OCI-LY7 (cell line): ENCODE measurements around the gene GOLGA6L10. TPM values are rescaled to one million over a fixed set of nuclear protein-coding genes. Genes with fewer than 3 reads are reported as not detected.
"Not testable (repeated sequence)": the region's sequence is repeated elsewhere in the genome, so short reads cannot be mapped to it uniquely, and the experiment has no call there.

ENCODE experiments used
- BruUV-seq: library from RNA; stranded (reverse); fragments of 400-500 nt; replicated peaks from 2 replicates; lab custom pipeline; 2021; lab: Mats Ljungman, UMichigan
- CTCF ChIA-PET: fragments of 300-600 bp; sonication (Branson Sonifier 250); formaldehyde crosslinking; loops from one replicate; lab custom pipeline; 2022; ENCODE audit warnings: antibody characterized with exemption; ENCODE audit not compliant: unreplicated experiment; lab: Charles Lee
- POLR2A ChIA-PET: fragments of 300-600 bp; sonication (Branson Sonifier 250); formaldehyde crosslinking; loops from one replicate; lab custom pipeline; 2022; ENCODE audit warnings: antibody characterized with exemption; lab: Charles Lee
- DNase-seq: peaks from one replicate; pipeline ENCODE4 v3.0.0-alpha.2; 2015; ENCODE audit warnings: low spot score
- H2AFZ ChIP-seq: fragments of 200-600 bp; sonication (generic), shearing (Covaris generic); 2 replicates; pipeline ENCODE4 v1.6.1; 2014; ENCODE audit warnings: mild to moderate bottlenecking, antibody characterized with exemption, low read length, moderate library complexity
- H3K27ac ChIP-seq: fragments of 200-600 bp; sonication (generic); 2 replicates; pipeline ENCODE4 v1.5.1; 2014; ENCODE audit warnings: mixed run types, low read depth, mild to moderate bottlenecking, moderate library complexity, low read length, inconsistent platforms; ENCODE audit not compliant: poor library complexity, severe bottlenecking
- H3K36me3 ChIP-seq: fragments of 200-600 bp; sonication (generic); 2 replicates; pipeline ENCODE4 v1.6.1; 2014; ENCODE audit warnings: mild to moderate bottlenecking, antibody characterized with exemption, low read length, moderate library complexity, mixed read lengths; ENCODE audit not compliant: insufficient read depth
- H3K4me1 ChIP-seq: fragments of 200-600 bp; sonication (generic); 2 replicates; pipeline ENCODE4 v1.5.1; 2014; ENCODE audit warnings: mild to moderate bottlenecking, low read length; ENCODE audit not compliant: insufficient read depth, poor library complexity, severe bottlenecking
- H3K4me2 ChIP-seq: fragments of 200-600 bp; sonication (generic); 2 replicates; pipeline ENCODE4 v1.6.1; 2014; ENCODE audit warnings: mild to moderate bottlenecking, low read length
- H3K4me3 ChIP-seq: fragments of 200-600 bp; sonication (generic); 2 replicates; pipeline ENCODE4 v1.5.1; 2014; ENCODE audit warnings: mild to moderate bottlenecking, low read depth, low read length; ENCODE audit not compliant: poor library complexity, severe bottlenecking
- H3K79me2 ChIP-seq: fragments of 200-600 bp; sonication (generic); 2 replicates; pipeline ENCODE4 v1.6.1; 2016; ENCODE audit warnings: low read depth, mild to moderate bottlenecking, low read length, moderate library complexity, mixed read lengths; ENCODE audit not compliant: insufficient read depth
- H3K9me2 ChIP-seq: fragments of 200-600 bp; sonication (generic); 2 replicates; pipeline ENCODE4 v1.6.1; 2016; ENCODE audit warnings: mild to moderate bottlenecking, low read length, mixed read lengths; ENCODE audit not compliant: insufficient read depth
- H3K9me3 ChIP-seq: fragments of 200-600 bp; sonication (generic); 2 replicates; pipeline ENCODE4 v1.6.1; 2014; ENCODE audit warnings: mild to moderate bottlenecking, mixed run types, low read length, mixed read lengths
- H4K20me1 ChIP-seq: fragments of 200-600 bp; sonication (generic); 2 replicates; pipeline ENCODE4 v1.6.1; 2014; ENCODE audit warnings: mild to moderate bottlenecking, antibody characterized with exemption, low read length, moderate library complexity, mixed read lengths; ENCODE audit not compliant: insufficient read depth
- intact Hi-C: fragments of 100-400 bp; cut with micrococcal nuclease; formaldehyde crosslinking; loops from one replicate; pipeline ENCODE4 v1.10.0; 2022; ENCODE audit not compliant: unreplicated experiment
- total RNA-seq, 2 experiments: library from RNA; depleted of rRNA in 1 of 2; stranded (reverse); fragments of >200 nt in 1 of 2; shearing (Covaris generic) in 1 of 2; gene quantifications; 2 replicates each; pipeline ENCODE4 v1.2.3, GENCODE V29; 2014 to 2022

GOLGA6L10 gene
- total RNA-seq, 2 experiments from 2014 or later: 0.49 TPM; not detected in 1

GRCh38 chr15:82325646-82326045 is 23.6 kb downstream of the GOLGA6L10 start:
- CTCF ChIA-PET, POLR2A ChIA-PET, H3K79me2 ChIP-seq, H3K27ac ChIP-seq, H3K4me2 ChIP-seq, H3K9me2 ChIP-seq, DNase-seq, H3K4me3 ChIP-seq, H3K9me3 ChIP-seq, BruUV-seq, intact Hi-C loops, H4K20me1 ChIP-seq, H3K4me1 ChIP-seq, H3K36me3 ChIP-seq, H2AFZ ChIP-seq: not testable (repeated sequence)

GRCh38 chr15:82324831-82325230 is 24.4 kb downstream of the GOLGA6L10 start:
- CTCF ChIA-PET, H3K9me2 ChIP-seq, H2AFZ ChIP-seq, H3K36me3 ChIP-seq, H3K9me3 ChIP-seq, H3K4me2 ChIP-seq, H3K79me2 ChIP-seq, H3K4me1 ChIP-seq, DNase-seq, POLR2A ChIA-PET, H3K4me3 ChIP-seq, BruUV-seq, H3K27ac ChIP-seq, intact Hi-C loops, H4K20me1 ChIP-seq: not testable (repeated sequence)

- CTCF ChIA-PET, H3K79me2 ChIP-seq, H4K20me1 ChIP-seq, intact Hi-C loops, H2AFZ ChIP-seq, H3K27ac ChIP-seq, H3K9me2 ChIP-seq, BruUV-seq, DNase-seq, H3K4me3 ChIP-seq, H3K9me3 ChIP-seq, H3K4me1 ChIP-seq, H3K36me3 ChIP-seq, POLR2A ChIA-PET, H3K4me2 ChIP-seq: not testable (repeated sequence)
These were observed 26.8 kb downstream of the GOLGA6L10 start for GRCh38 chr15:82322488-82322887.

DNA sequence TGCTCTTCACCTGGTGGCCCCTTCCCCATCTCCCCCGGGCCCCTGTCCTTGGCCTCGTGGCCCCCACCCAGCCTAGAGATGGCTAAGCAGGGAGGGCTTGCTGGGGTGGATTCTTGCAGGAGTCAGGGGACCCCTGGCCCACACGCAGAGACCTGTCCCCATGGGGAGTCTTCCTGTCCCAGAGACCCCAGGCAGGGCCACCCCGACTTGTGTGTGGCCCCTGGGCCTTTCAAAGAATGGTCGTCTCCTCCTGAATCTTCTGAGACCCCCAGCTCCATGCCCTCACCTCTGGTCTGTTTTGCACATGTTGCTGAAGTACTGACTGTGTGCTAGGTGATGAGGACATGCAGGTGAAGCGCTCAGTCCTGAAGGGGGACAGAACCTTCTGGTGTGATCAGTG is 28.4 kb downstream of the GOLGA6L10 start:
- CTCF ChIA-PET, H3K9me3 ChIP-seq, POLR2A ChIA-PET, BruUV-seq, H3K4me3 ChIP-seq, H2AFZ ChIP-seq, intact Hi-C loops, H3K4me2 ChIP-seq, H3K36me3 ChIP-seq, H3K79me2 ChIP-seq, H4K20me1 ChIP-seq, H3K27ac ChIP-seq, H3K4me1 ChIP-seq, DNase-seq, H3K9me2 ChIP-seq: not testable (repeated sequence)

- CTCF ChIA-PET: not testable (repeated sequence)
These were observed 29.6 kb downstream of the GOLGA6L10 start for GRCh38 chr15:82319522-82320278.

DNA sequence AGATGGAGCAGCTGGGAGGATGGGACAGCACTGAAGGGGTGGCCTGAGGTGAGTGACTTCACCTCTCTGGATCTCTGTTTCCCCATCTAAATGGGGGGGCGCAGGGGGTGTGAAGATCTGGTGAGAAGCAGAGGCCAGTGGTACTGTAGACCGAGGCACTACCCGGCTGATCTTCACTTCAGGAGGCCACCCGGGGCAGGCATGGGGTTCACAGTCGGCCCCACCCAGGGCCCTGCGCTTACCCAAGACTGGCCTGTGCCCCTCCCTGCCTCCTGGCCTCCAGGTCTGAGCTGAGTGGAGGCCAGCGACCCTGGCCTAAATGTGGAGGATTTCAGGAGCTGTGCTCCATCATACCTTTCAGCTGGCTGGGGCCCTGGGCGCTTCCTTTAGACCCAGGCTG is 31.0 kb downstream of the GOLGA6L10 start:
- BruUV-seq: not testable (repeated sequence)

More at GRCh38 chr15:82319522-82320278, 29.6 kb downstream of the GOLGA6L10 start:
- BruUV-seq, H3K9me3 ChIP-seq, H3K4me2 ChIP-seq, H3K79me2 ChIP-seq, DNase-seq, H3K27ac ChIP-seq, H4K20me1 ChIP-seq, H3K36me3 ChIP-seq, H3K9me2 ChIP-seq, H3K4me3 ChIP-seq, intact Hi-C loops, H3K4me1 ChIP-seq, POLR2A ChIA-PET, H2AFZ ChIP-seq: not testable (repeated sequence)

More for the DNA sequence above, 31.0 kb downstream of the GOLGA6L10 start:
- H3K36me3 ChIP-seq, POLR2A ChIA-PET, H3K4me2 ChIP-seq, H3K4me1 ChIP-seq, intact Hi-C loops, H3K27ac ChIP-seq, DNase-seq, H2AFZ ChIP-seq, H3K4me3 ChIP-seq, H4K20me1 ChIP-seq, H3K9me2 ChIP-seq, H3K79me2 ChIP-seq, H3K9me3 ChIP-seq, CTCF ChIA-PET: not testable (repeated sequence)
